ENCODE results near the gene ABCC4. TPM values are rescaled to one million over a fixed set of nuclear protein-coding genes. Genes with fewer than 3 reads are reported as not detected.

ABCC4 gene
- total RNA-seq, 4 donors from 2014 or later, result 3.9 to 6.8 (median 4.7) TPM

GRCh38 chr13:95258619-95259194 is 42.5 kb downstream of the ABCC4 start:
- Histone ChIP-seq H3K27ac (no peak overlapping the region), H3K36me3 (no peaks in the 10 kb centered on the region), H3K4me3 (no peak overlapping the region), H3K4me1 (no peaks in the 10 kb centered on the region), H3K27me3 (no peaks in the 10 kb centered on the region), H3K9me3 (no peaks in the 10 kb centered on the region)
- no peak for ATAC-seq
- TF ChIP-seq CTCF (IDR thresholded peaks at IDR 0.05) (no peak), EP300 (IDR thresholded peaks at IDR 0.05) (no peak), POLR2A (IDR thresholded peaks at IDR 0.05) (no peak)
- WGBS, 2 donors (ENCODE audit: low coverage in 1 of 2), result 70 to 88% methylated on average over 1 to 4 of the region's 9 CpGs

- no peak overlapping the region for H3K4me3 ChIP-seq
- no peak for TF ChIP-seq CTCF (IDR thresholded peaks at IDR 0.05)
- no peak for TF ChIP-seq POLR2A (IDR thresholded peaks at IDR 0.05)
- TF ChIP-seq EP300 (IDR thresholded peaks at IDR 0.05), result no peak
- TF ChIP-seq POLR2AphosphoS5 (IDR thresholded peaks at IDR 0.05), result no peak
- no peak for ATAC-seq
- WGBS, 2 donors (ENCODE audit: low coverage in 1 of 2), result 96 to 100% methylated on average over 2 to 5 of the region's 5 CpGs
- H3K27ac ChIP-seq, result no peak overlapping the region
- H3K36me3 ChIP-seq, result no peaks in the 10 kb centered on the region
- H3K9me3 ChIP-seq, result no peaks in the 10 kb centered on the region
- no peaks in the 10 kb centered on the region for H3K27me3 ChIP-seq
- H3K4me1 ChIP-seq, result no peaks in the 10 kb centered on the region
Observed at GRCh38 chr13:95258098-95258497, 43.2 kb downstream of the ABCC4 start.

- WGBS, 2 donors (ENCODE audit: low coverage in 1 of 2), result 58 to 85% methylated on average over 5 to 6 of the region's 7 CpGs
- ATAC-seq, result no peak
Observed at GRCh38 chr13:95256091-95256490, 45.2 kb downstream of the ABCC4 start.

GRCh38 chr13:95255072-95255732 is 46.0 kb downstream of the ABCC4 start:
- H3K27me3 ChIP-seq, result no peaks in the 10 kb centered on the region
- H3K4me3 ChIP-seq, result no peak overlapping the region
- 86 to 90% methylated on average over 7 to 13 of the region's 13 CpGs for WGBS, 2 donors (ENCODE audit: low coverage in 1 of 2)
- ATAC-seq, result no peak
- TF ChIP-seq POLR2AphosphoS5 (IDR thresholded peaks at IDR 0.05), result no peak
- TF ChIP-seq CTCF (IDR thresholded peaks at IDR 0.05), result no peak
- no peak for TF ChIP-seq EP300 (IDR thresholded peaks at IDR 0.05)
- H3K36me3 ChIP-seq, result no peaks in the 10 kb centered on the region
- no peaks in the 10 kb centered on the region for H3K4me1 ChIP-seq
- H3K27ac ChIP-seq, result no peak overlapping the region
- no peaks in the 10 kb centered on the region for H3K9me3 ChIP-seq

More at GRCh38 chr13:95256091-95256490, 45.2 kb downstream of the ABCC4 start:
- no peak overlapping the region for H3K27ac ChIP-seq
- H3K4me3 ChIP-seq, result no peak overlapping the region
- H3K27me3 ChIP-seq, result no peaks in the 10 kb centered on the region
- H3K4me1 ChIP-seq, result no peaks in the 10 kb centered on the region
- H3K9me3 ChIP-seq, result no peaks in the 10 kb centered on the region
- H3K36me3 ChIP-seq, result no peaks in the 10 kb centered on the region
- no peak for TF ChIP-seq POLR2AphosphoS5 (IDR thresholded peaks at IDR 0.05)
- no peak for TF ChIP-seq CTCF (IDR thresholded peaks at IDR 0.05)
- no peak for TF ChIP-seq POLR2A (IDR thresholded peaks at IDR 0.05)
- no peak for TF ChIP-seq EP300 (IDR thresholded peaks at IDR 0.05)

GRCh38 chr13:95254339-95254738 is 46.9 kb downstream of the ABCC4 start:
- H3K27ac ChIP-seq, result no peak overlapping the region
- no peaks in the 10 kb centered on the region for H3K36me3 ChIP-seq
- no peaks in the 10 kb centered on the region for H3K27me3 ChIP-seq
- 95 to 100% methylated on average over 1 of the region's 1 CpG for WGBS, 2 donors (ENCODE audit: low coverage in 1 of 2)
- no peaks in the 10 kb centered on the region for H3K9me3 ChIP-seq
- ATAC-seq, result no peak
- H3K4me1 ChIP-seq, result no peaks in the 10 kb centered on the region
- no peak overlapping the region for H3K4me3 ChIP-seq
- TF ChIP-seq CTCF (IDR thresholded peaks at IDR 0.05), result no peak
